HG03060 (cell line): ENCODE results near the gene STK32B.

Experiments used
- ATAC-seq: cut with Tn5 transposase; IDR thresholded peaks from one replicate; pipeline ENCODE4 v1.9.1; 2021; ENCODE audit warnings: low read depth, moderate number of reproducible peaks; ENCODE audit not compliant: unreplicated experiment

The STK32B gene

DNA sequence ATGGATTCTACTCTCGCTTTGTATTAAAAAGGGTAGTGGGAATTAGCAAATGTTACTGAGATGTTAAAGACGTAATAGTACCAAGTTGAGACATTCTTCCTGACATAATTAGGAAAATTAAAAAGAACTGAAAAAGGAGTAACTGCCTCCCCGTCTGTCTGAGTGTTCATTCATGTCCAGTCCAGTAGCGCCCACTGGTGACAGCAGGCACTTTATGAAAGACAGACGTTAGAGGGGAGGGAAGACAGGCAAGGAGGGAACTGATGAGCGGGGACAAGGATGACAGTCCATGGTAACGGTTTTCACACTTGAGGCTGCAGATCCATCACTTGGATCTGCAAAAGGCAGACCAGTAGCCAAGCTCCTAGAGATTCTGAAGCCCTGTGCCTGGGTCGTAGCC, 326.7 kb downstream of the STK32B start:
- no peak for ATAC-seq

DNA sequence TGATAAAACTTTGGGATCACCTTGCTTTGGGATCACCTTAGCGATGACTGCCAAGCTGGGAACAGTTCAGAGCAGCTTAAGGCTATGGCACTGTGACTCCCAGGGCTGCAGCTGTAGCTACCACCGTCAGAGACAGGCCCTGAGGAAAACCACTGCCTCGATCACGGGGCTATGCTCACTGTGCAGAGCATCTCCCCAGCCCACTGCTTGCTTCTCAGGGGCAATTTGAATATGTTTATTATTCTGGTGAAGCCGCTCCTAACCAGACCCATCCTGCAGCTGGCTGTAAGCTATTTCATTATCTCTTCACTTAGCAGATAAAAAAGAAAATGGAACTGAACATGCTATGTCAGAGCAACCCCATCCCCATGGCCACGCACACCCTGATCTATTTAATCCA, 328.6 kb downstream of the STK32B start:
- ATAC-seq: no peak

DNA sequence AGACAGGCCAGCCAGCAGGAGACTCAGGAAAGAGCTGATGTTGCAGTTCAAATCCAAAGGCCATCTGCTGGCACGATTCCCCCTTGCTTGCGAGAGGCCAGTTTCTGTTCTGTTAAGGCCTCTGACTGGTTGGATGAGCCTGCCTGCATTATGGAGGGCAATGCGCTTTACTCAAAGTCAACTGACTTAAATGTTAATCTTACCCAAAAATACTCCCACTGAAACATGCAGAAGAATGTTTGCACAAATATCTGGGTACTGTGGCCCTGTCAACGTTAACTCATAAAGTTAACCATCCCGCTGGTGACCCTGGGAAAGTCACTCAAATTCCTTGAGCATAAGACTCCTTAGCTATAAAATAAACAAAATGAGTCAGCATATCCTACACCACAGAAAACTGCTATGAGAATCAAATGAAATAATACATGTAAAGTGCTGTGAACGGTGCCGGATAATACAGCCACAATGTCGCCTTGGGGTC, 330.7 kb downstream of the STK32B start:
- ATAC-seq: no peak

DNA sequence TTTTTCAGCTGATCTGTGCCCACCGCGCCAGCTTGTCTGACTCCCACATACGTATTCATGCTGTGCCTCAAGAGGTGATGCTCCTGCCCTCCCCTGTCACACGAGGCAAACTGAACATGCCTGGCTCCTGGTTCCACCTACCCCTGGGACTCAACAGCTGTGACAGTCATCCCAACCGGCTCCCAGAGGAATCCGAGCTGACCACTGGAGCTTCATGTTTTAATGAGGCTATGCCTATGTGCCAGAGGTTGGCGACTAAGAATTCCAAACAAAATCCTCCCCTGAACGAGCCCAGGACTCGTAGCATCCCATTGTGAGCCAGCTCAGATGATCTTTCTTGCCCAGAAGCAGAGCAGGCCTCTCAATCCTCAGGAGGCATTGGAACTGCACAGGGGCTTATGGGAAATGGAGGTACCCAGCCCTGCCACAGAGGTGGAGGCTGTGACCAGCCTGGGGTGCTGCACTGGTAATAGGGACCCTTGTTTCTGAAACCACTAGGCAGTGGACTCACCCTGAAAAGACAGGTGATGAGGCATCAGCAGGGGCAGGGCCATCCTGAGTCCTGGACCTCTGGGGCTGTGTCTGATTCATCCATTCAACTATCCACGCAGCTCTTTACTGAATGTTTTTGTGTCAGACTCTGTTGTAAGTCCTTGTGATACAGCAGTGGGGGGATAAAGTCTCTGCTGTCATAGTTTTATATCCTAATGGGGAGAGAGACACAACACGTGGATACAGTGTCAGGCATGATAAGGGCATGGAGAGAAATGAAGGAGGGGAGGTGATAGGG, 332.1 kb downstream of the STK32B start:
- ATAC-seq: no peak

DNA sequence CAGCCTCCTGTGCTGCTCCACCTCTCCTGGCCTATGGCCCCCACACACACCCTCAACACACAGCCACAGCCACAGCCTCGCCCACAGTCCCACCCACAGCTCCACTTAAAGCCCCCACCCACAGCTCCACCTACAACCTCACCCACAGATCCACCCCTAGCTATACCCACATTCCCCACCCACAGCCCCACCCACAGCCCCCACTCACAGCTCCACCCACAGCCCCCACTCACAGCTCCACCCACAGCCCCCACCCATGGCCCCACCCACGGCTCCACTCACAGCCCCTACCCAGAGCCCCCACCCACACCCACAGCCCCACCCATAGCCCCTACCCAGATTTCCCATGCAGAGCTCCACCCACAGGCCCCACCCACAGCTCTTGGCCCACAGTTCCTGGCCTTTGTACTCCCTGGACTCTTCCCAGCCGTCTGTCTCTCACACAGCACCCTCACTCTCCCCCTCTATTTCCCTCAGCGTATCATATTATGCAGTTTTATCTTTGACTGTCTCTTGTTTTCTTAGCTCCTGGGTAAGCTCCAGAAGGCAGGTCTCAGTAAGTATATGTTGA, 334.5 kb downstream of the STK32B start:
- no peak for ATAC-seq

DNA sequence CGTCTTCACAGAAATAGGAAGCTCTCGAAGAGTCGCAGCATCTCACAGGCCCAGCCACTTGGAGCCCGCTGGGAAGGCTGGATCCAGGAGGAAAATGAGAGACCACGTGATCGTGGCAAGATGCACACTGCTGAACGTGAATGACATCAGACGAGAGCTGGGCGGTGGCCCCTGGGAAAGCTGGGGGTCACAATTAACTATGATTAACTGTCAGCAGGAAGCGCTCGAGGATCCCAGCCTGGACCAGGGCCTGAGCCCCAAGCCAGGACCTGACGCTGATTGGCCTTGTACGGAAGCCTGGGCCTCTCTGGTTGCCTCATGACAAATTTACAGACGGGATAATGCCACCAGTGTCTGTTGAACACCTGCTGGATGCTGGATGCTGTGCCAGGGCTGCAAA, 335.6 kb downstream of the STK32B start:
- no peak for ATAC-seq

DNA sequence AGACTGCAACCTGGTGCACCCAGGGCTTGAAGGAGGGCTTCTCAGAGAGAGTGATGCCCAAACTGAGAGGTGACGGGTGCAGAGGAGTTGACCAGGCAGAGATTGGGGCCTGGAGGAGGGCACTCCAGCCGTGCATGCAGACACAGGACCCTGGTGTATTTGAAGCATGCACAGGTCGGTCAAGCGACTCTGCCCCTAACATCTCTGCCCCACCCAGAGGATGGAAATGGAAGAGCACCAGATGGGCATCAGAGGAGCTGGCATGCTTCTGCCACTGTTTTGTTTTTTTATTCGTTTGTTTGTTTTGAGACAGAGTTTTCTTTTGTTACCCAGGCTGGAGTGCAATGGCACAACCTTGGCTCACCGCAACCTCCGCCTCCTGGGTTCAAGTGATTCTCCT, 336.2 kb downstream of the STK32B start:
- ATAC-seq: no peak

DNA sequence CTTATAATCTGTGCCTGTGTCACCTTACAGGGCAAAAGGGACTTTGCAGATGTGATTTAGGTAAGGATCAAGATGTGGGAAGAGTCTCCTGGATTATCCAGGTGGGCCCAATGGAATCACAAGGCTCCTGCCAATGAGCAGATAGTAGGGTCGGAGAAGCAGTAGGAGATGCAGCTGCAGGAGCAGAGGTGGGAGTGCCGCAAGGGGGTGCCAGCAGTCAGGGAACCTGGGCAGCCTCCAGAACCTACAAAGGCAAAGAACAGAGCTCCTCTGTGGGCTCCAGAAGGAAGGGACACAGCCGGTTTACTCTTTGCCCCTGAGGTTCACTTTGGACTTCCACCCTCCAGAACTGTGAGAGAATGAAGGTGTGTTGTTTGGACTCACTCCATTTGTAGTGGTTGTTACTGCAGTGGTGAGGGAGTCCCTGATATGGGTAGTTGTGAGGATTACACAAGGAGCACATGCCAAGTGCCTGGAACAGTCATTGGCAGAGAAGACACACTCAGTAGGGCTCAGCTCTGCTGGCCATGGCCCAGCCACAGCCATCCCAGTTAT, 338.6 kb downstream of the STK32B start:
- ATAC-seq: no peak

DNA sequence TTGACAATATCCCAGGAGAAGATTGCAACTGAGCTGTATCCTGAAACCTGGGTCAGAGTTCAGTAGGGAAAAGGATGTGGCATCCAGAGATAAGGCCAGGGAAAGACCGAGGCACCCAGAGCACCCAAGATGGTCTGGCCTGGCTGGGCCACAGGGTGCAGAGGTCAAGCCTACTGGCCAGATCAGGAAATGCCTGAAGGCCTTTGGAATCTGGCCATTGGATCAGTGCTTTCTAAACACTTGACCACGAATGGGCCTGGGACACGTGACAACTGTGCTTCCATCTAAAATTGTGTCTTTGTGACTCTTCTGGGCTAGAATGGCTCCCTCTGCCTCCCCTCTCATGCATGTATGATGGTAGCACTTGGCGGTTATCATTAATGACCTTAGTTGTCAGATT, 340.2 kb downstream of the STK32B start:
- ATAC-seq: no peak

DNA sequence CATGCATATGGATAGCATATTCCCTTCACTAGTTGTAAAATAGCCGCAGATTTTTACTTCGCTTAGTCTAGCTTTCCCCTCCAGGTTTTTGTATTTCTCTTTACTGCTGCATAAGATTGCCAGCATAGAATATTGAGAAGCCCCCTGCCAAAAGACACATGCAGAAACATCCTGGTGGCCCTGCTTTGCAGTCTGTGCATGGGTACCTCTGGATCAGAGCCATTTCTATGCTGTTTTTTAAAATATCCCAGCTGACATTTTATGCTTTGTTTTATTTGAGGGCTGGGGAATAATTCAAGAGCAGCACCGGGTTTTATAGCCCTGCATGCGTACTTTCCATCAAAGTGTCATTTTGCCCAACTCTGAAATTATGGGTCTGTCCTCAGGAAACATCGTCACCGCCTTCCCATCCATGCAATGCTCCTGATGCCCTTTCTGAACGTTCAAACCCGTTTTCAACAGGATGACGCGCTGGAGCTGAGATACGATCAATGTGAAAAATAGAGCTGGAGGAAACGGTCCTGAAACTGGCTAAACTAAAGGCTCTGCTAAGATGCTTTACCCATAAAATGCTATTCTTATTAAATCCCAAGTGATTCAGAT, 342.7 kb downstream of the STK32B start:
- no peak for ATAC-seq

DNA sequence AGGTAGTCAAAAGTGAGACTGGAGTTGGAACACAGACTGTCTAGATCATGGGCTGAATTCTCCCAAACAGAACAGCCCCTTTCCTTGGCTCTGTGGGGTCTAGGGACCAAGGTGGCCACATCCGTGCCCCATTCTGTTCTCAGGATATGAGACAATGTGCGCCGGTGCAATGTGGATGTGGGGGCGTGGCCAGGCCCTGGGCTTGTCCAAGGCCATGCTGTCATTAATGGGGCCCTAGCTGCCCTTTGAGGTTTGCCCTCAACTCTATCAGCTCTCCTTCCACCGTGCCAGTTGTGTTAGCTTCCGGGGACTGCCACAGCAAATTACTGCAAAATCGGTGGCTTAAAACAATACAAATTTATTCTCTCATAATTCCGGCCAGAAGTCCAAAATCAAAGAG, 344.5 kb downstream of the STK32B start:
- ATAC-seq: no peak

DNA sequence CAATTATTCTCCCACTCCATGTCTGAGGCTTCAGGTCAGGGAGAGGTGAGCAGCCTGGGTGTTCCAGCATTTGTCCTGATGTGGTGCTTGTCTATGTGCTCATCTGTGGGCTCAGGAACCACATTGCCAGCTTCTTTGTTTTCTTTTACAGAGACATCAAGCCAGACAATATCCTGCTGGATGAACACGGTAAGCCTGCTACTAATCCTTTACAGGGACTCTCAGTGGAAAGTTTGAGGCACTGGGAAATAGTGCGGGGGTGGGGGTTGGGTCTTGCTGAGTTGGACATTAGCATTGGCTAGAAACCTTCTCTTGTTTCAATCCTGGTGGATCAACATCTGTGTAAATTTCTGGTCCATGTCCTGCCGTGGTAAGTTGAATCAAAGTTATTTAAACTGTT, 346.8 kb downstream of the STK32B start:
- ATAC-seq: no peak

DNA sequence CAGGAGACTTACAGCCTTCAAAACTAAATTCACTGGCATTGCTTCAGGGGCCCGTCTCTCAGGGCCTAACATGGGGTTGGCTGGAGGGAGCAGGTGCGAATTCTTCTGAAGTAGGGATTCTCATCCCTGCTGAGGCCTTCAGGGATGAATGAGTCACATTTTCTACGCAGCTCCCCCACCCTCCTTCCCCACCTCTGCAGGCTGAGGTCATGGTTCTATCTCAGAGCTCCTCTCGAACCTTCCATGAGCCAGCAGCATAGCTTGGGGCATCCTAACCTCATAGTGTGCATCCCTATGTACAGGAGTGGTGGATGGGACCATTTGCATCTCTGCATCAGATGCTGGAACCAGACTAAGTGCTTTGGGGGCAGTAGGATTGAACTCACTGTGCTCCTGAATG, 347.8 kb downstream of the STK32B start:
- ATAC-seq: no peak

DNA sequence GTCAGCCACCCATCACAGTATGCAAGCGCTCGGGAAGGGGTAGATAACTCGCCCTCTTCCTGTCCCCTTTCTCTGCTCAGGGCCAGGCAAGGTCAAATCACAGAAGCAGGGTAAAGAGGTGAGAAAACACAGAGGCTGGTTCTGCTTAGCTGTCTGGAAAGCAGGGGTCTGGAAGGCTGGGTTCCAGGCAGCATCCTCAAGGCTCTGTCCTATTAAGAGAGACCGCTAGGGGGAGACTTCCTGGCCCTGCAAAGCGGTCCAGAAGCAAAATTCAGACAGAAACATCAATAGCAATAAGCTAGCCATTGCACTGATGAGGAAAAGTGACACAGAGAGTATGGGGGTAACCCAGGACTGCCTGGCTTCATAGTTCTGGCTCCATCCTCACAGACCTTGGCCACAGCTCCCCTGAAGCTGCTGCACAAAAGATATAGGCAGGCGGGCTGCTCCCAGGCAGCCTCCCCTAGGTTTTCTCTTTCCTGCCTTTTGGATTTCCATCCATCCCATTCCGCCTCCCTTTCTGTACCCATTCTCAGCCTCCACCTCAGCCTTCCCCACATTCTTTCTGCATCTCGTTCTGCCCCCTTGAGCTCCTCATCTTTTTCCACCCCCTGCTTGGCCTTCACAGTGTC, 348.6 kb downstream of the STK32B start:
- ATAC-seq: no peak

DNA sequence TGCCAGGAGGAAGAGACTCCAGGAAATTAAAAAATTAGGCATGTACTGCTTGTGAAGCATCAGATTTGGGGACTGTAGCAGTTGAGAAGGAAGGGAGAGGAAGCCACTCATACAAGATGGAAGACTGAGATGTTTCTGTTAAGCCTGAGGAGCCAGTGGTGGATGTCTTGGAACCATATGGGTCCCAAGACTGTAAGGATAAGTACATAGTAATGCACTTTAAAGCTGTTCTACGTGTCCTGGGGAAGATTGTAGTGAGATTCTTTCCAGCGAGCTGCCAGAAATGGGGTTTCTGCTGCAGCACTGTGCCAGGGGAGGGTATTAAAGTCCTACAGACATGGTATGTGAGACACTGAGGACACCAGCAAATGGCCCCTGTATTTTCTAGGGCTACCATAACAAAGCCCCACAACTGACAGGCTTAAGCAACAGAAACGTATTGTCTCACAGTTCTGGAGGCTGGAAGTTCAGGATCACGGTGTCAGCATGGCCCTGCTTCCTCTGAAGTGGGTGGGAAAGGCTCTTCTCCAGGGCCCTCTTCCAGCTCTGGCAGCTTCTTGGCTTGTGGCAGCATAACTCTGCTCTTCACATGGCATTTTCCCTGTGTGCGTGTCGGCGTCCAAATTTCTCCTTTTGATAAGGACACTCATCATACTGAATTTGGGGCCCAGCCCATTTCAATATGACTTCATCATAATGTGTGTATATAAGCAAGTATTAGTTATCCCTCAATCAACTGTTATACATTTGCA, 352.6 kb downstream of the STK32B start:
- ATAC-seq: no peak

DNA sequence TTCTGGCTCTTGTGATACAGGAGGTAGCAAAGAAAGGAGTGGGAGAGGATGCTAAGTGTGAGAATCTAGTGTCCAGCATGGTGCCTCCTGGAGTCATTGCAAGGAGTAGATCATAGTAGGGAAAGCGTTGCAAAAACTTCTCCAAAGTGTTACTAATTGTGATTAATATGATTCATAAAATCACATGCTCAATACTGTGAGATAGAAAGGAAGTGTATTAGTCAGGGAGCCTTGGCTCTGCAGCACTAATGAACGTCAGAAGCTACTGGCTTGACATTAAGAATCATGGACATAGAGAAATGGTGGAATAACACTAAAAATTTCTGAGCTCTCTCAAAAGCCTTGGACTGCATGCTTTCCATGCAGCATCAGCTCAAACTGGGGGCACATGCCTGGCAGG, 358.0 kb downstream of the STK32B start:
- no peak for ATAC-seq

DNA sequence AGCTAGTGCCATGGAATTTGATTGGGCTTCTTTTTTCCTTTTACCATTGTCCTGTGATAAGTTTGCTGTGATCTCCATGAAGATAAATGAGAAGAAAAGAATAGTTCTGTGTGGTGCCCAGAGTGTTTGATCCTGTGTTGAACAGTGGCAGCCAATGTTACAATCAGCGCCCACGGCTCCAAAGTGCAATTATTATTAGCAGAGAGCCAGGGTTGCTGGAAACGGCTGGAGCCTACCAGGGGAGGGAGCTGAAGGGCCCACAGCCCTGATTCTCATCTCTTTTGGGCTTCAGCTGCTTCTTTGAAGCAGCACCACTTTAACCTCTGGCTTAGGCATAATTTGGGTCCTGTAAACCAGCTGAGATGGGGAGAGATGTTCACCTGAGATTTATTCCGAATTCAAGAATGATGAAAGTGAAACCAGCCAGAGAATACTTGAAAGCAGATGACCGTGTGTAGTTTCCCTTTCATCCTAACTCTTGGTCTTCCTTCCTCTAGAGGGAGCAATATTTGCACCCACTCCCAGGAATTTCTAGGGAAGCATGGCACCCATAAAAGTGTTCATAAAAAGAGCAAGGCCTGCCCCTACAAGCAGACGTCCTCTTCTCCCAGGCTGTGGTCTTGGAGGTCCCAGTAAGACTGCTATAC, 358.8 kb downstream of the STK32B start:
- no peak for ATAC-seq

DNA sequence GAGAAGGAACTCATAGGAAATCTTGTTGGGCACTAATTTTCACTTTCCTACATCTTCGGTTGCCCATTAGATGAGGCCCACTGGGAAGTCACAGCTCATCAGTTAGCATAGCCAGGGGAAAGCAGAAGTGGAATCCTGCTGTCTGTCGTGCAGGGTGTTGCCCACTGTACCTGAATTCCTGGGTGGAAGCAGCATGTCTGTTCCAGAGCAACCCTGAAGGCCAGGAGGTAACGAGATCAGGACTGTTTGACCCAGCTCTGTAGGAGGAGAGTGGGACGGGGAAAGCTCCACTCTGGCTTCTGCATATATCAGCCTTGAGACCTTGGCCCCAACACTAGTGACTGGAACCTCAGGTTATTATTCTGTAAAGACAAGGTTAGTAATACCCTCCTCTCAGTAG, 361.0 kb downstream of the STK32B start:
- ATAC-seq: no peak

DNA sequence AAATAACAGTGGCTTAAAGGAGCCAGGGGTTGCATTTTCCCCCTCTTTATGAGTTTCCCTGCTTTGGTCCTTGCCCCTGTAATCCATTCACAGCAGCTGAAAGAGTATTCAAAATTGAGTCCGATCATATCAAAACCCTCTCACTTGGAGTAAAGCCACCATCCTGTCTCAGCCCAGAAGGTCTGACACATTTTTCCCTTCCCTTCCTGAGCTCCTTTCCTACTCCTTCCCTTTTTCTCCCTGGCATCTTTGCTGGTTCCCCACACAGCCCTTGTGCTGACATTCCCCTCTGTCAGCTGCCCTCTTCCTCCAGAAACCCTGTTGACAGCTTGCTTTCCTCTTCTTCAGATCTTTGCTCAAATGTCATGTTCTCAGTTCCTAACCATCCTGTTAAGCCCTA, 361.5 kb downstream of the STK32B start:
- no peak for ATAC-seq

DNA sequence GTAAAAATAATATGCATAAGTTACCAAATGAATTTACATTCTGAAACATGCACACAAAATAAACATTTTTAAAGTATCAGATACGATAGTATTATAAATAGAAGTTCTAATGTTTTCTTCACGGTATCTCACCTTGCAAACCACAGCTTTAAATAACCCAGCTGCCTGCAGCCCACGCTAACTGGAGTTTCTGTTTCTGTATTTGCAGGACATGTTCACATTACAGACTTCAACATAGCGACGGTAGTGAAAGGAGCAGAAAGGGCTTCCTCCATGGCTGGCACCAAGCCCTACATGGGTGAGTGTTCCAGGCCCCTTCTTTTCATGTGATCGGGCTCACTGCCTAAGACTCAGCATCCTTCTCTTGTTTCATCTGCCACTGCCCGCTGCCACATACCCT, 365.4 kb downstream of the STK32B start:
- no peak for ATAC-seq
